Esophagus squamous epithelium (tissue), 4 donors: Measurements from ENCODE around the gene GOLGA1.

Experiments used
- CTCF ChIP-seq, 6 experiments: fragments of 450-650 bp in 4 of 6; fragments of 200-600 bp in 2 of 6; sonication (generic) in 2 of 6; IDR thresholded peaks; one replicate each; pipeline ENCODE4 v1.5.1; 2016 to 2019; ENCODE audit warnings: antibody characterized with exemption in 6 of 6, mild to moderate bottlenecking in 4 of 6, moderate library complexity in 4 of 6
- POLR2A ChIP-seq, 4 donors: fragments of 450-650 bp; IDR thresholded peaks; one replicate each; pipeline ENCODE4 v1.6.1; 2017; ENCODE audit warnings: antibody characterized with exemption in 4 of 4, mild to moderate bottlenecking in 4 of 4, moderate library complexity in 3 of 4

GRCh38 chr9:124878021-124878420 lies 62.9 kb downstream of the GOLGA1 start:
- TF ChIP-seq CTCF (IDR thresholded peaks at IDR 0.05) (no peak), POLR2A (IDR thresholded peaks at IDR 0.05) (no peak)
